GM12874 (cell line): ENCODE measurements around the gene KPNB1.

Experiments used
- TF ChIP-seq, protein P1 (sequence below): IDR thresholded peaks from 2 replicates; pipeline ENCODE4 v1.5.1; 2011; ENCODE audit warnings: low read depth, mild to moderate bottlenecking, control low read depth, low read length, moderate library complexity; ENCODE audit not compliant: insufficient read depth

KPNB1 gene

GRCh38 chr17:47721725-47722124, 72.0 kb downstream of the KPNB1 start:
- TF ChIP-seq, protein P1, sequence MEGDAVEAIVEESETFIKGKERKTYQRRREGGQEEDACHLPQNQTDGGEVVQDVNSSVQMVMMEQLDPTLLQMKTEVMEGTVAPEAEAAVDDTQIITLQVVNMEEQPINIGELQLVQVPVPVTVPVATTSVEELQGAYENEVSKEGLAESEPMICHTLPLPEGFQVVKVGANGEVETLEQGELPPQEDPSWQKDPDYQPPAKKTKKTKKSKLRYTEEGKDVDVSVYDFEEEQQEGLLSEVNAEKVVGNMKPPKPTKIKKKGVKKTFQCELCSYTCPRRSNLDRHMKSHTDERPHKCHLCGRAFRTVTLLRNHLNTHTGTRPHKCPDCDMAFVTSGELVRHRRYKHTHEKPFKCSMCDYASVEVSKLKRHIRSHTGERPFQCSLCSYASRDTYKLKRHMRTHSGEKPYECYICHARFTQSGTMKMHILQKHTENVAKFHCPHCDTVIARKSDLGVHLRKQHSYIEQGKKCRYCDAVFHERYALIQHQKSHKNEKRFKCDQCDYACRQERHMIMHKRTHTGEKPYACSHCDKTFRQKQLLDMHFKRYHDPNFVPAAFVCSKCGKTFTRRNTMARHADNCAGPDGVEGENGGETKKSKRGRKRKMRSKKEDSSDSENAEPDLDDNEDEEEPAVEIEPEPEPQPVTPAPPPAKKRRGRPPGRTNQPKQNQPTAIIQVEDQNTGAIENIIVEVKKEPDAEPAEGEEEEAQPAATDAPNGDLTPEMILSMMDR, result no peak

GRCh38 chr17:47724705-47725104, 75.0 kb downstream of the KPNB1 start:
- TF ChIP-seq, protein P1, result no peak

DNA sequence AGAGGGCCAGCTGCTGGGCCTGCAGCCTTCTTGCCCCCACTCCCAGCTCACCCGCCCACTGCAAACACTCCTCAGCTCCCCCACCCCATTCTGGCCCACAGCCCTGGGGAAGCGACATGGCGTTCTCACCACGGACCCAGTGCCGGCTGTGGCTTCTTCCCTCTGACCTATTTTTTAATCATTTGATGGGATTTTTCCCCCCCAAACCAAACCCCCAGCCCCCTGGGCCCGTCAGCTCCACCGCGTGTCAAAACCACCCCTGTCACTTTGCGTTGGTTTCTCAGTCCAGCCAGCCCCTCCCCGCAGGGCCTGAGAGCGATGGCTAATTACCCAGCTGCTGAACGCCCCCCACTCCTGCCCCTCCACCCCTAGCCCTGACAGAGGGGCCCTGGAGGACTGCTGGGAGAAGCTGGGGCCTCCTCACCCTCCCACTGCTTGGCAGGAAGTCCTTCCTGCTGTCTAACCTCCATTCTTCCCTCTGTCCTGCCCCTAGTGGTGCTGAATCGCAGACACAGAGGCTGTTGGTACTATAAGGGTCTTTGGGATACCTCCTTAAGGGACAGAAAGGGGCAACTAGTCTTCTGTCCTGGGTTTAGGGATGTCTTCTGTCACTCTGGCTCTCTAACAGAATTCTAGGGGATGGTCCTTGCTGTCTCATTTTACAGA, 75.9 kb downstream of the KPNB1 start:
- TF ChIP-seq, protein P1, result 0 out of 2 replicates have a peak, but pooled peaks have one; percentile 30

- TF ChIP-seq, protein P1, result no peak
Observed at GRCh38 chr17:47726796-47727703, 77.3 kb downstream of the KPNB1 start.

GRCh38 chr17:47727704-47728036, 78.0 kb downstream of the KPNB1 start:
- TF ChIP-seq, protein P1, result no peak

DNA sequence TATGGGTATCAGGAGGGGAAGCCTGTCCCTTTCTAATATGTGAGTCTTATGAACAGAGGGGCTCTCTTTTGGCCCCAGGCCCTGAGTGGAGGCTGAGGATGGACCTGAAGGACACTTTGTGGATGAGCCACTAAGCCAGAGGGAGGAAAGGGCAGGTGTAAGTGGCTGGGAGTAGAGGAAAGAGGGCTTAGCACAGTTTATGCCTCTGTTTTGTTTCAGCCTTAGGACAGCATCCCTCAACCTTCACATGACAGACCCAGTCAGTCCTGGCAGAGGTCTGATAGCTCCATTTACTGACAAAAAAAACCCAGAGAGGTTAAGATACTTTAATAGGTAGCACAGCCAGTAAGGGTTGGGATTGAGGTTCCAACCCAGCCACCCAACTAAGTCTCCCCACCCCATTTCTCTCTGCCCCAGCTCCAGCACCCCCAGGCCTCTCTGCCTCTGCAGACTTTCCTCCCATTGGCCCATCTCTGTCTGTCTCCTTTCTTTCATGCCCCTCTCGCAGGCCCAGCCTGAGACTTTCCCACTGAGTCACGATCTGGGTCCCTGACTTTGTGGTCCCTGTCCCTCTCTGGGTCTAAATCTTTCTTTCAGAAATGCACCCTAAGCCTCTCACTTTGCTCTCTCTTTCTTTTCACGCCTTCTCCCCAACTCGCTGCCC, 78.6 kb downstream of the KPNB1 start:
- TF ChIP-seq, protein P1, result no peak

- TF ChIP-seq, protein P1, result no peak
Observed at GRCh38 chr17:47729476-47729875, 79.8 kb downstream of the KPNB1 start.
